ENCODE data around the gene PTX4.
"Not testable (repeated sequence)": the region's sequence is repeated elsewhere in the genome, so short reads cannot be mapped to it uniquely, and the experiment has no call there.

The PTX4 gene

GRCh38 chr16:1474796-1475551 is 13.8 kb downstream of the PTX4 start, which contains the start of gene CLCN7:
Gene CLCN7, minus strand, starts transcription at chr16:1475028. Its CDS starts 54 bp downstream, at chr16:1474974.
- Histone ChIP-seq H3K27me3 (ENCODE audit: control insufficient read depth in 1 of 2, insufficient read depth in 2 of 2, low read length in 2 of 2) (no peaks in the 10 kb centered on the region), H3K4me3 (ENCODE audit: low read length in 2 of 2) (peak within 1 kb of the TSS; percentile 83 to 90), H3K27ac (ENCODE audit: low read length) (peak within 1 kb of the TSS; percentile 85), H3K36me3 (ENCODE audit: control insufficient read depth in 2 of 2, insufficient read depth in 2 of 2, low read length in 2 of 2) (no peaks in the 10 kb centered on the region), H3K9ac (ENCODE audit: low read length in 2 of 2) (peak within 1 kb of the TSS; percentile 92 to 97), H3K9me3 (ENCODE audit: control insufficient read depth in 2 of 2, low read length in 2 of 2) (peaks cover 0 to 2% of the 10 kb centered on the region in 2 donors), H3K4me1 (ENCODE audit: control insufficient read depth, insufficient read depth, low read length) (peaks cover 31% of the 10 kb centered on the region)

DNA sequence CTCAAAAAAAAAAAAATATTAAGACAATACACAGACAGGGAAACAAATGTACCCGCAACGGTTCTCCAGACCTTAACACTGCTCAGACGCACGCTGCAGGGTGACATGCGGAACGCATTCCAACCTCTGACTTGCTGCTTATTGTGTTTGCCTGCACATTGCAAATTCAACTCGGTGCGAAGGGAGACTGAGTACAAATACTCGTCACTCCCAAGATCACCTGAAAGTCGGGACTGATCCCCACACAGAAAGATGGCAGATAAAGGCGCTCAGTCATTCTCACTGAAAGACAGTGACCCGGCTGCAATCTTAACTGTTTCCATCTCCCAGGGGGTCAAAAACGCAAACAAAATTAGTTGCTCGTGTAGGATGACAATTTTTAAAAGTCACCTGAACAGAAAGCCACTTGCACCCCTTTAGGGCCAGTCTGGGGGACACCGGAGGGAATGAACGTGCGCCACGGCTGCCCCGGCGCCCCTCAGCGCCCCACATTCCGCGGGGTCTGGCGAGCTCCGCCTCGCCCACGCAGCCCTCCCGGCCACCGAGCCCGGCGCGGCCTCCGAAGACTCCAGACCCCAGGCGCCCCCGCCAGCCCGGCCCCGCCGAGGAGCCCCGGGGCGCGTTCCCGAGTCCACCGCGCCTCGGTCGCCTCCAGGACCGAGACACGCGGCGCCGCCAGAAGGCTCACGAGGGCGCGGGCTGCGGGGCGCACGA is 14.5 kb downstream of the PTX4 start:
- peaks cover 31% of the 10 kb centered on the region for H3K4me1 ChIP-seq (ENCODE audit: control insufficient read depth, insufficient read depth, low read length)
- peak overlapping the region; percentile 83 to 90 for H3K4me3 ChIP-seq (ENCODE audit: low read length in 2 of 2)
- peaks cover 0 to 2% of the 10 kb centered on the region in 2 donors for H3K9me3 ChIP-seq (ENCODE audit: control insufficient read depth in 2 of 2, low read length in 2 of 2)
- no peaks in the 10 kb centered on the region for H3K36me3 ChIP-seq (ENCODE audit: control insufficient read depth in 2 of 2, insufficient read depth in 2 of 2, low read length in 2 of 2)
- H3K9ac ChIP-seq (ENCODE audit: low read length in 2 of 2) = peak overlapping the region; percentile 92 to 97
- no peaks in the 10 kb centered on the region for H3K27me3 ChIP-seq (ENCODE audit: control insufficient read depth in 1 of 2, insufficient read depth in 2 of 2, low read length in 2 of 2)
- no peak overlapping the region for H3K27ac ChIP-seq (ENCODE audit: low read length)

- Histone ChIP-seq H3K27me3 (ENCODE audit: control insufficient read depth in 1 of 2, insufficient read depth in 2 of 2, low read length in 2 of 2) (no peaks in the 10 kb centered on the region), H3K27ac (ENCODE audit: low read length) (no peak overlapping the region), H3K4me3 (ENCODE audit: low read length in 2 of 2) (no peak overlapping the region), H3K36me3 (ENCODE audit: control insufficient read depth in 2 of 2, insufficient read depth in 2 of 2, low read length in 2 of 2) (no peaks in the 10 kb centered on the region), H3K9me3 (ENCODE audit: control insufficient read depth in 2 of 2, low read length in 2 of 2) (peaks cover 0 to 2% of the 10 kb centered on the region in 2 donors), H3K9ac (ENCODE audit: low read length in 2 of 2) (peak overlapping the region in 1 of 2 donors; percentile 32), H3K4me1 (ENCODE audit: control insufficient read depth, insufficient read depth, low read length) (peaks cover 31% of the 10 kb centered on the region)
Observed at GRCh38 chr16:1472974-1473373, 15.8 kb downstream of the PTX4 start.

GRCh38 chr16:1471569-1472194 is 17.1 kb downstream of the PTX4 start:
- Histone ChIP-seq H3K27ac (ENCODE audit: low read length) (no peak overlapping the region), H3K9me3 (ENCODE audit: control insufficient read depth in 2 of 2, low read length in 2 of 2) (no peaks in the 10 kb centered on the region), H3K4me1 (ENCODE audit: control insufficient read depth, insufficient read depth, low read length) (peaks cover 31% of the 10 kb centered on the region), H3K4me3 (ENCODE audit: low read length in 2 of 2) (no peak overlapping the region), H3K36me3 (ENCODE audit: control insufficient read depth in 2 of 2, insufficient read depth in 2 of 2, low read length in 2 of 2) (no peaks in the 10 kb centered on the region), H3K27me3 (ENCODE audit: control insufficient read depth in 1 of 2, insufficient read depth in 2 of 2, low read length in 2 of 2) (no peaks in the 10 kb centered on the region), H3K9ac (ENCODE audit: low read length in 2 of 2) (no peak overlapping the region)

- no peak overlapping the region for H3K4me3 ChIP-seq (ENCODE audit: low read length in 2 of 2)
- no peak overlapping the region for H3K9ac ChIP-seq (ENCODE audit: low read length in 2 of 2)
- H3K9me3 ChIP-seq (ENCODE audit: control insufficient read depth in 2 of 2, low read length in 2 of 2) = no peaks in the 10 kb centered on the region
- no peaks in the 10 kb centered on the region for H3K36me3 ChIP-seq (ENCODE audit: control insufficient read depth in 2 of 2, insufficient read depth in 2 of 2, low read length in 2 of 2)
- no peaks in the 10 kb centered on the region for H3K27me3 ChIP-seq (ENCODE audit: control insufficient read depth in 1 of 2, insufficient read depth in 2 of 2, low read length in 2 of 2)
- H3K4me1 ChIP-seq (ENCODE audit: control insufficient read depth, insufficient read depth, low read length) = peaks cover 27% of the 10 kb centered on the region
- H3K27ac ChIP-seq (ENCODE audit: low read length) = no peak overlapping the region
Observed at GRCh38 chr16:1470481-1471251, 18.1 kb downstream of the PTX4 start.

DNA sequence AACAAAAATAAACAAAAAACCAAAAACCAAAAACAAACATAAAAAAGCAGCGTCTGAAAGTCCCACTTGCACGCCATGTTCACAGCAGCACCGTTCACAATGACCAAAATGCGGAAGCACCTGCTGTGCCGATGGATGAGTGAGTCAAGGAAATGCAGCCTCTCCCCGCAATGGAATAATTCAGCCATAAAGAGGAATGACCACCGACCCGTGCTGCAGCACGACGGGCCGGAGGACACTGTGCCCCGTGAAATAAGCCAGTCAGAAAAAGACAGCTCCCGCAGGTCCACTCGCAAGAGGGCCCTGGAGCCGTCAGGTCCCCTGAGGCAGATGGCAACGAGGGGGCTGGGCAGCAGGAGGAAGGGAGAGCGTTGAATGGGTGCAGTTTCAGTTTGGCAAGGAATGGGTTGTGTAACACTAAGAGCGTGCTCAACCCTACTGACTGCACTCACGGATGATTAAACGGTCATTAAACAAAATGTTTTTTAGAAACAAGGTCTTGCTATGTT is 19.0 kb downstream of the PTX4 start:
- H3K36me3 ChIP-seq (ENCODE audit: control insufficient read depth in 2 of 2, insufficient read depth in 2 of 2, low read length in 2 of 2) = no peaks in the 10 kb centered on the region
- H3K27me3 ChIP-seq (ENCODE audit: control insufficient read depth in 1 of 2, insufficient read depth in 2 of 2, low read length in 2 of 2) = no peaks in the 10 kb centered on the region
- no peak overlapping the region for H3K27ac ChIP-seq (ENCODE audit: low read length)
- no peak overlapping the region for H3K4me3 ChIP-seq (ENCODE audit: low read length in 2 of 2)
- peaks cover 21% of the 10 kb centered on the region for H3K4me1 ChIP-seq (ENCODE audit: control insufficient read depth, insufficient read depth, low read length)
- H3K9ac ChIP-seq (ENCODE audit: low read length in 2 of 2) = no peak overlapping the region
- no peaks in the 10 kb centered on the region for H3K9me3 ChIP-seq (ENCODE audit: control insufficient read depth in 2 of 2, low read length in 2 of 2)

GRCh38 chr16:1469141-1469540 is 19.6 kb downstream of the PTX4 start:
- not testable (repeated sequence) for H3K27ac ChIP-seq (ENCODE audit: low read length); H3K36me3 ChIP-seq (ENCODE audit: control insufficient read depth in 2 of 2, insufficient read depth in 2 of 2, low read length in 2 of 2); H3K9ac ChIP-seq (ENCODE audit: low read length in 2 of 2); H3K4me3 ChIP-seq (ENCODE audit: low read length in 2 of 2); H3K9me3 ChIP-seq (ENCODE audit: control insufficient read depth in 2 of 2, low read length in 2 of 2); H3K27me3 ChIP-seq (ENCODE audit: control insufficient read depth in 1 of 2, insufficient read depth in 2 of 2, low read length in 2 of 2)
- H3K4me1 ChIP-seq (ENCODE audit: control insufficient read depth, insufficient read depth, low read length) = peaks cover 18% of the 10 kb centered on the region

- Histone ChIP-seq H3K27me3 (ENCODE audit: control insufficient read depth in 1 of 2, insufficient read depth in 2 of 2, low read length in 2 of 2) (no peaks in the 10 kb centered on the region), H3K36me3 (ENCODE audit: control insufficient read depth in 2 of 2, insufficient read depth in 2 of 2, low read length in 2 of 2) (peaks cover 0 to 4% of the 10 kb centered on the region in 2 donors), H3K27ac (ENCODE audit: low read length) (no peak overlapping the region), H3K4me1 (ENCODE audit: control insufficient read depth, insufficient read depth, low read length) (peaks cover 11% of the 10 kb centered on the region), H3K4me3 (ENCODE audit: low read length in 2 of 2) (no peak overlapping the region), H3K9ac (ENCODE audit: low read length in 2 of 2) (no peak overlapping the region), H3K9me3 (ENCODE audit: control insufficient read depth in 2 of 2, low read length in 2 of 2) (no peaks in the 10 kb centered on the region)
Observed at GRCh38 chr16:1468426-1468810, 20.3 kb downstream of the PTX4 start.

DNA sequence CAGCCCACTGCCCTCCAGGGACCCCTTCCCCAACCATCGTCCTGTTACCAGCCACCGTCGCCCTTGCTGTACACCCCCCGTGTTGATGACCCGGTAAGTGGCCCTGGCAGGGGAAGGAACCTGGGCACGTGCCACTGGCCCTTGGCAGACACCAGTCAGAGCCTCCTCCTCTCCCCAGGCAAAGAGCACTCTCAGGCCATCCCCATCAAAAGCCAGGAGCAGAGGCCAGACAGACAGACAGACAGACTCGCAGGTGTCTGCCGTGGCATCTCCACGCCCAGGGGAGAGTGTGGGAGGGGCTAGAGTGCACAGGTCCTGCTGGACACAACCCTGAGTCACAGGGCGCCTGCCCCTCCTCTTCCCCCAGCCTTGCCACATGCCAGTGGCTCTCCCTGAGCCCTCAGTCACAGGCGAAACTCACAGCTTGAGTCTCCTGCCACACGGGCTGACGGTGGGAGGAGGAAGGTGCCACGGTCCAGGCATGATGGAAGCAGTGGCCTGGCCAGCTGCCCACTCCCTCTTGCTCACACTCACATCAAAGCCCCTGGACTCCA is 21.7 kb downstream of the PTX4 start:
- Histone ChIP-seq H3K9me3 (ENCODE audit: control insufficient read depth in 2 of 2, low read length in 2 of 2) (no peaks in the 10 kb centered on the region), H3K4me1 (ENCODE audit: control insufficient read depth, insufficient read depth, low read length) (peaks cover 7% of the 10 kb centered on the region), H3K4me3 (ENCODE audit: low read length in 2 of 2) (no peak overlapping the region), H3K9ac (ENCODE audit: low read length in 2 of 2) (no peak overlapping the region), H3K27ac (ENCODE audit: low read length) (no peak overlapping the region), H3K27me3 (ENCODE audit: control insufficient read depth in 1 of 2, insufficient read depth in 2 of 2, low read length in 2 of 2) (no peaks in the 10 kb centered on the region), H3K36me3 (ENCODE audit: control insufficient read depth in 2 of 2, insufficient read depth in 2 of 2, low read length in 2 of 2) (peaks cover 4 to 6% of the 10 kb centered on the region in 2 donors)

DNA sequence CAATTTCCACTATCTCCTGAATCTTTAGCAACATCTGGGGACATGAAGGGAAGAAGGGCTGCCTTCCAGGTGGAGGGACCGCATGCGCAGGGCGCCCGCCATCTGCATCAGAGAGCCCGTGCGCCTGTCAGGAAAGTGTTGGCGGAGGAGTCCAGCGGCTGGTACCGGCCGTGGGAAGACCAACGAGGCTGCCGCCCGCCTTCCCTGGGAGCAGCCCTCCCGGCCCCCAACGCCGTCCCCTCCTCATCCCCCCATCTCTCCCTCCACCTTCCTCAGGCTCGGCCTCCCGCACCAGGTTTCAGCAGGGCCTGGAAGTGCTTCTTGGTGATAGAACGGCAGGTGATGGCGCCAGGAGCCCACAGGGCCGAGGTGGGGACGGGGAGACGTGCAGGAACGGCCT is 22.7 kb downstream of the PTX4 start:
- Histone ChIP-seq H3K27me3 (ENCODE audit: control insufficient read depth in 1 of 2, insufficient read depth in 2 of 2, low read length in 2 of 2) (no peaks in the 10 kb centered on the region), H3K4me3 (ENCODE audit: low read length in 2 of 2) (no peak overlapping the region), H3K36me3 (ENCODE audit: control insufficient read depth in 2 of 2, insufficient read depth in 2 of 2, low read length in 2 of 2) (peaks cover 4 to 10% of the 10 kb centered on the region in 2 donors), H3K4me1 (ENCODE audit: control insufficient read depth, insufficient read depth, low read length) (peaks cover 4% of the 10 kb centered on the region), H3K9ac (ENCODE audit: low read length in 2 of 2) (no peak overlapping the region), H3K27ac (ENCODE audit: low read length) (no peak overlapping the region), H3K9me3 (ENCODE audit: control insufficient read depth in 2 of 2, low read length in 2 of 2) (no peaks in the 10 kb centered on the region)
